HG02938 (cell line): ENCODE results near the gene SCRN2.

Experiments
- ATAC-seq: cut with Tn5 transposase; IDR thresholded peaks from one replicate; pipeline ENCODE4 v1.9.1; 2021; ENCODE audit warnings: mild to moderate bottlenecking, moderate library complexity; ENCODE audit not compliant: unreplicated experiment

The SCRN2 gene

GRCh38 chr17:47847341-47848197, 6.5 kb upstream of the SCRN2 start:
- ATAC-seq: no peak

DNA sequence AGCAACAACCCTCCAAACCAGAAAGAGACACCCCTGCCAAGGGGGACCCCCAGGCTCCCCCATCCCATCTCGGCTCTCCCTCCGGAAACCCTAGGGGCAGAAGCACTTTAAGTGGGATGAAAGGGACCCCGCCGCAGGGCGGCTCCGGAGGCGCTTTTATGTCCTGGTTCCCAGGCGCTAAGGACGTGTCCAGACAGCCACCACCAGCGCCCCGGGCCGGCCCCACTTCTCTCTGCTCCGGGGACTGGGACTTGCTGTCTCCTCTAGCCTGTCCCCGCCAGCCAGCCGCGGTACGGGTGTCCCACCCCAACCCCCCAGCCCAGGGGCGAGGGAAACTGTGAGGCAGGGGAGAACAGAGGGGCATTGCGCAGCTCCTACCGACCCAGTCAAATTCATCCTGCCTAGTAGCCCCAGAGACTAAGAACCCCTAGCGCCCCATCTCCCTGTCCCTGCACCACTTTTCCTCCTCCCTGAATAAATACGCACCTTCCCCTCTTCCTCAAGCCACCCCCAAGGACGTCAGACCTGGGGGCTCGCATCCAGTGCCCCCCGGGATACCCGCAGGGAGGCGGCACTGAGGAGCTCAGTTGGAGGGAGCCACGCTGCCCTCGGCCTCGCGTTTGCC, 5.8 kb upstream of the SCRN2 start:
- no peak for ATAC-seq

- ATAC-seq: no peak
These were observed 4.6 kb upstream of the SCRN2 start for GRCh38 chr17:47845716-47846075.

DNA sequence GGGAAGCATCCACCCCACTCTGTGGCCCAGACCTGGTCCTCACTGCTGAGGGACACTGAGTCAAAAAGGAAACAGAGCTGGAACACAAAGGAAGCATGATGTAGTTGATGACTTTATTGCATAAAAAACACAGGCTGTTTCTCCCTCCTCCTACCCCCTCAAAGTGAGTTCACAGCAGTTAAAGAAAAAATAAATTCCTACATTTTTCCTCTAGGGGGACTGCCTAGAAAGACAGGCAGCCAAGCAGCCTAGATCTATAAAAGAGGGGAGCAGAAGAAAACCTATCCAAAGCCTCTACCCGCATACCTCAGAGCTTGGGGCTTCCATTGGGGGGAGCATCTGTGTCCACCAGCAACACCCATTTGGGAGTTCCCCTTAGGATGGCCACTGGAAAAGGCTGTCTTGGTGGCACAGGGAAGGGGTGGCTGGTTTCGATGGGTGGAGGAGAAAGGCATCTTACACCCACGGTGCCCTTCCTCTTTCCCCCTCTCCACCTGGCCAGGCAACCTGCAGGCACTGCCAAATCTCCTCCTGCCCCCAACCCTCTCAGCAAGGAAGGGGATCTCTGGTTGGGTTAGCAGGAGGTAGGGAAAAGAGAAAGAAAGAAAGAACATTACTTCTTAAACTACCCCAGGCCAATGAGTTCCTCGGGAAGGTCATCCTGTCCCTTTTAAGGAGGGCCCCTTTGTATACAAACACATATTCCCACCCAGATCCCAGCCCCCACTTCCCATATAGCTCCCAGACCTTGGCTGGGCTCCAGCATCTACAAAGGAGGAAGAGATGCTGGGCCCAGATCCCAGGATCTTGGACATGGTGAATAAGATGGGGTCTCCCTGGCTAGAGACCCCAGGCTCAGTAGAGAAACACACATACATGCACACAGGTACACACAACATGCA, 4.0 kb upstream of the SCRN2 start:
- ATAC-seq: no peak

GRCh38 chr17:47844227-47844626, 3.2 kb upstream of the SCRN2 start:
- no peak for ATAC-seq

- ATAC-seq: no peak
These were observed 2.3 kb upstream of the SCRN2 start for GRCh38 chr17:47843391-47843730.

GRCh38 chr17:47841488-47842291, 617 bp upstream of the SCRN2 start:
- ATAC-seq: no peak

DNA sequence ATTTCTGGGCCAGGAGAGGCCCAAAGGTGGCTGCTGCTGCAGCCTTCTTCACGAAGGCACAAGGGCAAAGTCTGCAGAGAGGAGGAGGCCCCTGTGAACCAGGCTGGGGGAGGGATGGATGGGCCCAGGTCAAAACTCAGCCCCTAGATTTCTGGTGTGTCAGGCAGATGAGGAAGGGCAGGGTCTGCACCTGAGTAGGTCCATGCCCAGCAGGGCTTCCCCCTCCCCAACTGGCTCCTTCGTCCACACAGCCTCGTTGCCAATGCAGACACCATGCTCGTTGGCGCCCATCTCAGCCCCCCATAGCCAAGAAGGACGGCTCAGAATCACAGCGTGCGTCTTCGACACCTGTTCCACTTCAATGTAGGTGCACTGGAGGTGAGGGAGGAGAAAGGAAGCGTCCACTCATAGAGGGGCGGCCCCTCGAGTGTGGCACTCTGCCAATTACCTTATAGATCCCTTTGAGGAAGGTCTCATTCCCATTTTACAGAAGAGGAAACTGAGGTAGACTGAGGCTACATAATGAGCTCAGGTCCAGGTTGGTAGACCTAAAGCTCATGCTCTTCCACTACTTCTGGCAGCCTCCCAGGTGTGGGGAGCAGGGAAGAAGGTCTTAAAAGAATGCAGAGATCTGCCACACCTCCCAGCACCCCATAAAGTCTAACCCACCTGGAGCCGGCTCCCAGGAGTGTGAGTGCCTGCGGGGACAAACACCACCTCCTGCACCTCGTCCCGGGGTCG, 902 bp downstream of the SCRN2 start:
- no peak for ATAC-seq

GRCh38 chr17:47839071-47839470, 2.0 kb downstream of the SCRN2 start:
- no peak for ATAC-seq

DNA sequence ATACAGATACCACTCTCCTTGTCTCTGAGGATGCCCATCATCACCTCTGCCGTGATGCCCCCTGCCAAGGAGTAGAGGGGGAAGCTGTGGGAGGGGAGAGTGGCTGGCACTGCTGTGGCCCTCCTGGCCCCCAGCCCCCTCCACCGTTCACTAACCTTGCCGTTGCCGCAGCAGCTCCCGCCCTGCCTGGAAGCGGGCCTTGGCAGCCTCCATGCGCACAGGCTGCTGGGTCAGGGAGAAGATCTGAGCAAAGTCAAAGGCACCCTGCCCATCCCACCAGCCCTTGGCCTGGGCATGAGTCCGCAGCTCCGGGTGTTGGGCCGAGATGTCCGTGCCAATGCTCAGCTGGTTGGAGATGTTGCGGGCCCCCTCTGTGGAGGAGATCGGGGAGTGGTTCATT, 2.4 kb downstream of the SCRN2 start:
- no peak for ATAC-seq

GRCh38 chr17:47837401-47838039, 3.6 kb downstream of the SCRN2 start:
- ATAC-seq: no peak

GRCh38 chr17:47836601-47837000, 4.5 kb downstream of the SCRN2 start:
- no peak for ATAC-seq

- ATAC-seq: no peak
These were observed 6.3 kb downstream of the SCRN2 start for GRCh38 chr17:47834756-47835155.

- no peak for ATAC-seq
These were observed 9.1 kb downstream of the SCRN2 start for GRCh38 chr17:47831934-47832327.

DNA sequence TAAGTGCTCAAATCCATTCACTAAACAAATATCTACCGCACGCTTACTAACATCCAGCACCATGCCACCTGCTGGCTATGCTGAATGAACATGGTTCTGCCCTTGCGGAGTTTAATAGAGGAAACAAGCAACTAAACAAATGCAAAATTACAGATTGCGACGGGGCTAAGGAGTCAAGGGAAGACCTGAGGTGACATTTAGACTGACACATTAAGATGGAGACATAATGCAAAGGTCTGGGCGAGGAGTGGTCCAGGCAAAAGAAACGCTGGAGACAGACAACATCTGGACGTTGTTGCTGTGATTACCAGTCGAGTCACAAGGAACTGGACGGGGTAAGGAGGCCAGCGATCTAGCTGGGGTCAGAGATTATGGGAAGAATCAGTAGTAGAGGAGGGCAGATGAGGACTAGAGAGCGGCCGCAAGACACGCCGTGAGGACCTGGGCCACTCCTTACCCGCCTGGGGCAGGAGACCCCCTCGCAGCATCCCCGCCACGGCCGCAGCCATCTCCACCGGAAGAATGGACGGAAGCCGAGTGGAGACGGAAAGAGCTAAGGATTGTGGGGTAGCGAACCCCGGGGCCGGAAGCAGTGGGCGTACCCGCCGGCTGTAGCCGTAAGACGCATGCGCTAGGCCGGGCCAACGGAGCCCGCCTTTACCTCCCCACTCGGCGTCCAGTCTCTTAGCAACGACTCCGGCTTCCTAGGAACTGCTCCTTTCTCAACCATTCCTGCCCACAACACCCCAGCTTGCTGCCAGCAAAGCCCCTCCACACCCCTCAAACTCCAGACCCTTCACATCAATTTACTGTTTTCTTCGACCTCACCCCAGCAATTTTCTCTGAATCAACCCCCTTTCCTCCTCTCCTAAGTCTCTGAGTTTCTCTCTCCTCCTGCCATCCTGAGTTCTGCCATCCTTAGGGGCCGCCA, 9.8 kb downstream of the SCRN2 start, which contains the start of the genes LRRC46 and MRPL10:
Gene LRRC46 (plus strand): TSS at position 668 of the 931 bp plus-strand sequence. CDS start 320 bp downstream, outside the sequence.
Gene MRPL10 (minus strand): TSS at position 539 of the 931 bp plus-strand sequence. CDS start 30 bp downstream, at position 509.
- peak; percentile 82 for ATAC-seq

DNA sequence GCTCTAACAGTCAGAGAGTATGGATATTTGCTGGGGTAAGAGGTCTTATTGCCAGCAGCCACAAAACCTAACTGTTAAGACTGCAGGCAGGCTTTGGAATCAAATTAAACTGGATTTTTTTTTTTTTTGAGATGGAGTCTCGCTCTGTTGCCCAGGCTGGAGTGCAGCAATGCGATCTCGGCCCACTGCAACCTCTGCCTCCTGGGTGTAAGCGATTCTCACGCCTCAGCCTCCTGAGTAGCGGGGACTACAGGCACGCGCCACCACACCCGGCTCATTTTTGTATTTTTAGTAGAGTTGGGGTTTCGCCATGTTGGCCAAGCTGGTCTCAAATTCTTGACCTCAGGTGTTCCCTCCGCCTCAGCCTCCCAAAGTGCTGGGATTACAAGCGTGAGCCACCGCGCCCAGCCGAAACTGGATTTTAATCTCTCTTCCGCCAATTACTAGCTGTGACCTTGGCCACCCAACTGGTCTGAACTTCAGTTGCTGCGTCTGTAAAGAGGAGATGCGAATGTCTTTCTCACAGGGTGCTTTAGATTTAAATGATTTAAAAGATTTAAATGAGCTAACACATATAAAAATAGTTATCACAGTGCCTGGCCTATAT, 10.6 kb downstream of the SCRN2 start:
- ATAC-seq: no peak

DNA sequence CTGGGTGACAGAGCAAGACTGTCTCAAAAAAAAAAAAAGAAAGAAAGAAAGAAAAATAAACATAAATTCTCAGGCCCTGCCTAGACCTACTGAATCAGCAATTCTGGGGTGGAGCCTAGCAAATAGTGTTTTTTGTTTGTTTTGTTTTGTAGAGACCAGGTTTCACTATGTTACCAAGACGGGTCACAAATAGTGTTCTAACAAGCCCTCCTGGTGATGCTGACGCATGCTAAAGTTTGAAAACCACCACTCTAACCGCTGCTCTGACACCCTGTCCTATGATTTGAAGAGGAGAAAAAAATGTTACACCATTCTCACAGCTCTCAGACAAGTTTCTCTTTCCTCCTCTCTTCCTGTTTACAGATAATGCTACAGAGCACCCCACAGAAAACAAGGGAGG, 11.2 kb downstream of the SCRN2 start:
- ATAC-seq: no peak

DNA sequence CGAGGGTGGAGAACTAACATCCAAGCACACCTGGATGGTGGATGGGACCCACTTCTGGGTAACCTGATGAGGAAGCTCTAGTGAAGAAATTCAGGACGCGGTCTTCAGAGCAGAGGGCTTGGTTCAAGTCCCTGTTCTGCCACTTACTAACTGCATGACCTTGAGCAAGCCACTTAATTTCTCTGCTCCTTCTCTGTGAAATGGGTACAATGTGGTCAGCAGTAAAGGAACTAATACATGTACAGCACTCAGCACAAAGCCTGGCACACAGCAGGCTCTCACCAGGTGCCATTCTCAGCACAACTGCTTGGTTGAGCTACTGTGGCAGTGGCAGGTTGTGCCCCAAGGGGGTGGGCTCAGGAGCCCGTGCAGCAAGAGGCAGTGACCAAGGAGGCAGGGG, 17.6 kb downstream of the SCRN2 start:
- ATAC-seq: no peak
